22Rv1 (cell line): ENCODE data around the gene CYP2F1.
"Not testable (repeated sequence)": the region's sequence is repeated elsewhere in the genome, so short reads cannot be mapped to it uniquely, and the experiment has no call there.

Source experiments
- H3K27ac ChIP-seq: fragments of 450-650 bp; 2 replicates; pipeline ENCODE4 v1.5.1; 2017
- CTCF ChIP-seq: fragments of 450-650 bp; IDR thresholded peaks from 2 replicates; pipeline ENCODE4 v1.5.1; 2017; ENCODE audit warnings: mild to moderate bottlenecking
- ZFX ChIP-seq: fragments of 450-650 bp; IDR thresholded peaks from 2 replicates; pipeline ENCODE4 v1.6.1; 2017; ENCODE audit warnings: antibody characterized with exemption, borderline replicate concordance

Gene CYP2F1

GRCh38 chr19:41149831-41150230 lies 35.6 kb downstream of the CYP2F1 start:
- H3K27ac ChIP-seq: no peak overlapping the region
- TF ChIP-seq ZFX (no peak), CTCF (no peak)

GRCh38 chr19:41150986-41151385 lies 36.8 kb downstream of the CYP2F1 start:
- not testable (repeated sequence) for H3K27ac ChIP-seq

- TF ChIP-seq ZFX: no peak
- no peak for TF ChIP-seq CTCF
- no peak overlapping the region for H3K27ac ChIP-seq
These were observed 39.8 kb downstream of the CYP2F1 start for GRCh38 chr19:41154060-41154459.

- TF ChIP-seq ZFX (no peak), CTCF (no peak)
- no peak overlapping the region for H3K27ac ChIP-seq
These were observed 42.0 kb downstream of the CYP2F1 start for GRCh38 chr19:41156207-41156606.

GRCh38 chr19:41159881-41160280 lies 45.6 kb downstream of the CYP2F1 start:
- H3K27ac ChIP-seq: no peak overlapping the region
- TF ChIP-seq ZFX: no peak
- no peak for TF ChIP-seq CTCF

- H3K27ac ChIP-seq: no peak overlapping the region
- TF ChIP-seq CTCF (peak; percentile 60), ZFX (no peak)
These were observed 47.7 kb downstream of the CYP2F1 start for GRCh38 chr19:41161903-41162302.

GRCh38 chr19:41166944-41167804 lies 52.9 kb downstream of the CYP2F1 start:
- TF ChIP-seq ZFX: no peak
- no peak for TF ChIP-seq CTCF
- H3K27ac ChIP-seq: no peak overlapping the region
